HS-5 (cell line): Measurements from ENCODE around the gene RPTOR.
"Not testable (repeated sequence)": the region's sequence is repeated elsewhere in the genome, so short reads cannot be mapped to it uniquely, and the experiment has no call there.

ENCODE experiments used
- DNase-seq: peaks from one replicate; pipeline ENCODE4 v3.0.0-alpha.2; 2012; ENCODE audit warnings: low read depth

RPTOR gene

DNA sequence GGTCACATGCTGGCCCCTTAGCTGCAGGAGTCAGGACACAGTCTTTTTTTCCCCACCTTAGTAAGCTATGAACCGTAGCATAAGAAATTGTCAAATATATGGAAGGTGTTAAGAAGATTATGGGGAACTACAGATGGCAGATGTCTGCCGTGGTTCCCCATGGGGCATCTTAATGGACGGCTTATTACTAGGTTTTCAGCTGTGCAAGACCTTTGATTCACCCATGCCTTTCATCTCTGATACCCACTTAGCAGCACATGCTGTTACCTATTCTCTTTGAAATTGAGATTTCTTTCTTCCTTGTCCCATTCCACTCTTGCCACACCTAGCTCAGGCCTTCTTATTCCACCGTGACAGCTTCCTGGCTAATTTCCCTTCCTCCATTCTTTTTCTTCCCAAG is 70.7 kb downstream of the RPTOR start:
- DNase-seq: no peak

DNA sequence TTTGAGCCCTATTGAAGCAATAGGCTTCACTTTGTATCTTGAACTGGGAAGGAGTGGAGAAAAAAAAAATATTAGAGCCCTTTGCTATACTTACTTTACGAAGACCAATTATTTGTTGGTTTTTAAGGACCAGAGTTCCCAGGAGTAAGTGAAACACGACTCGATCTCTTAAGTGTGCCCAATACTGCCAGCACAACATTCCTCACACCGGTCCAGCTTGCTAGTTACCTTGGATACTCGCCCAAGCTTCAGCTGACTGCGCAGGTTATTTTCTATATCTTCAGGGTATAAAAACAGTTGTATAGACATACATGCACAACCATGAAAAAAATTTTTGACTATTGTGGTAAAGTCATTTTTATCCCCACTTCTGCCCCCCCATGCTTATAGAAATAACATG is 72.1 kb downstream of the RPTOR start:
- DNase-seq: no peak

DNA sequence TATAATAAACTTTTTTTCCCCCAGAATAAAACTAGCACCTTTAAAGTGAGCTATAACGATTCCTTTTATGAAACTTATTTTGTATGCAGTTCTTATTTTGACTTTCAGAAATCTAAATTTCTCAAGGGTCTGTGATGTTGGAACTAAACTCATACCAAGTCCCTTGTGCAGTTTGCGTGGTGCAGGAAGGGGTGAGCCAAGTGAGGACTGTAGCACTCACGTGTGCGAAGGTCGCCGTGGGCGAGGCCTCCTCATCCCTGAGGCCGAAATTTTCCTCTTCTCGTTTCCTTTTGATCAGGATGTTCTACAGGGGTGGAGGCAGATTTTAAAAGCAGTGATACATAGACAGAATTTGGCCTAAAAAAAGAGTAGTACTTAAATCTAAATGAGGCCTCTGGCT is 73.7 kb downstream of the RPTOR start:
- DNase-seq: no peak

GRCh38 chr17:80619535-80620235 is 75.0 kb downstream of the RPTOR start:
- DNase-seq: peak; percentile 23

GRCh38 chr17:80621335-80621996 is 76.8 kb downstream of the RPTOR start:
- DNase-seq: no peak

DNA sequence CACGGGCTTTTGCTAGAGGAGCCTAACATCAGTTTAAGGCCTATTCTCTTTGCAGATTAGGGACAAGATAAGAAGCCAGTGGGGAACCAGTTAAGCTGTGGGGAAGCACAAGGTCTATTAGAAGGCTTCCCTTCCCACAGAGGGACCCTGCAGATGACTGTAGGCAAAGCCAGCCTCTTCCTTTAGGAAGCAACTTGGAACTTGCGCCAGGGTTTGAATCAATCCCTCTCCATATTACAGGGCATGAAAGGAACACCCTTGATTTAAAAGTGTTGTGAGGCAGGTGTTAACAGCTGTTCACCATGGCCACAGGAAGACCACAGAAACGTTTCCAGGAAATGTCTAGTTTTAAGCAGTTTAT is 77.3 kb downstream of the RPTOR start:
- no peak for DNase-seq

DNA sequence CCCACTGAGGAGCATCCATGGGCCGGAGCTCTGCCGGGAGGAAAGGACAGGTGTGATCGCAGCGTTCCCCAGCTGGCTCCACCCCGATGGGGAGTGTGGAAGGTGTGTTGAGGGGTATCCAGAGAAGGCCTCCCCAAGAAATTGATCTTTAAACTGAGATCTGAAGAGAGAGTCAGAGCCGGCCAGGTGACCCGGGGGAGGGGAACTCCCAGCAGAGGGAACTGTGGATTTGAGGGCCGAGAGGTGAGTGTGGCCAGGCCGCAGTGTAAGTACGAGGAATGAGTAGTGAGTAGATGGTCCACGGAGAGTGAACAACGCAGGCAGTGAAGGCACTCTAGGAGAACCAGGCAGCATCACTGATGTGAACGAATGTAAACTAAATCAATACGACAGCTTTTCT is 80.2 kb downstream of the RPTOR start:
- no peak for DNase-seq

DNA sequence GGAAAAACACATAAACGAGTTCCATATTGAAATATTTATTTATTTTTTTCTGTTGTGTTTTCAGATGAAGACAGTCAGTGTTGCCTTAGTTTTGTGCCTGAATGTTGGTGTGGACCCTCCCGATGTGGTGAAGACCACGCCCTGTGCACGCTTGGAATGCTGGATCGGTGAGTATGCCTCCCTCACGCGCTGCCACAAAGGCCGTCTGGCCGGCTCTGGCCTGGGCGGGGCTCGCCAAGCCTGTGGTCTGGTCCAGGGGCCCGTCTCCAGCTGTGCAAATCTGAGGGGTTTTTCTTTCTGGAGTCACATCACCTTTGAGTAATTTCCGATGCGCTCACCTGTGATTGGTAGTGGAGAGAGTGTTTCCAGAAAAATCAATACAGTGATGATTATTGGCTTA is 81.0 kb downstream of the RPTOR start:
- no peak for DNase-seq

DNA sequence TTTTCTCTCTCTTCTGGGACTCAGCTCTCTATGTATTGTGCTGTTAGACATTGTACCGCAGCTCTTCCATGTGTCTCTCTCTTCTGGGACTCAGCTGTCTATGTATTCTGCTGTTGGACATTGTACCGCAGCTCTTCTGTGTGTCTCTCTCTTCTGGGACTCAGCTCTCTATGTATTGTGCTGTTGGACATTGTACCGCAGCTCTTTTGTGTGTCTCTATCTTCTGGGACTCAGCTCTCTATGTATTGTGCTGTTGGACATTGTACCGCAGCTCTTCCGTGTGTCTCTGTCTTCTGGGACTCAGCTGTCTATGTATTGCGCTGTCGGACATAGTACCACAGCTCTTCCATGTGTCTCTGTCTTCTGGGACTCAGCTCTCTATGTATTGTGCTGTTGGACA is 84.2 kb downstream of the RPTOR start:
- DNase-seq: not testable (repeated sequence)

- DNase-seq: no peak
Measured at GRCh38 chr17:80629298-80630028, 84.8 kb downstream of the RPTOR start.

DNA sequence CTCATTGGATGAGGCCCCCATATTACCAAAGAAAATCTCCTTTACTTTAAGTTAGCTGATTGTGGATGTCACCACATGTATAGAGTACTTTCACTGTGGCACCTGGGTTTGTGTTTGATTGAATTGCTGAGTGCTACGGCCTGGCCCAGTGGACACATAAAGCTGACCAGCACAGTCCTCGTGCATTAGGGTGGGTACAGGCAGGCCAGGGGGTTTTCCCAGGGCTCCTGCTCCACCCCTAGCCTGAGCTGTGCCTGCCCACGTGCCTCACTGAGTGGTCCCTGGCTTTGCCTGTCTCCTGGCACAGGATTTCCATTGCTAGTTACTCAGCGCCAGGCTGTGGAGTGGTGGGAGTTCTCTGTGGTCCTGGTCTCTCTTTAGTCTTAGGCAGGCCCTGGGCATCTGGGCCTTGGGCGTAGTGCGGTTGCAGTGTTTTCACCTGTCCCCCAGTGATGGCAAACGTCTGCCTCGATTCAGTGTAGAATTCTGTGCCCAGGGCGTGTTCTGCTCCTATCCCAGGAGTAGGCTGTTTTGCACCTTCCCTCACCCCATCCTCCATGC is 86.0 kb downstream of the RPTOR start:
- no peak for DNase-seq

- no peak for DNase-seq
Measured at GRCh38 chr17:80631142-80632045, 86.8 kb downstream of the RPTOR start.

DNA sequence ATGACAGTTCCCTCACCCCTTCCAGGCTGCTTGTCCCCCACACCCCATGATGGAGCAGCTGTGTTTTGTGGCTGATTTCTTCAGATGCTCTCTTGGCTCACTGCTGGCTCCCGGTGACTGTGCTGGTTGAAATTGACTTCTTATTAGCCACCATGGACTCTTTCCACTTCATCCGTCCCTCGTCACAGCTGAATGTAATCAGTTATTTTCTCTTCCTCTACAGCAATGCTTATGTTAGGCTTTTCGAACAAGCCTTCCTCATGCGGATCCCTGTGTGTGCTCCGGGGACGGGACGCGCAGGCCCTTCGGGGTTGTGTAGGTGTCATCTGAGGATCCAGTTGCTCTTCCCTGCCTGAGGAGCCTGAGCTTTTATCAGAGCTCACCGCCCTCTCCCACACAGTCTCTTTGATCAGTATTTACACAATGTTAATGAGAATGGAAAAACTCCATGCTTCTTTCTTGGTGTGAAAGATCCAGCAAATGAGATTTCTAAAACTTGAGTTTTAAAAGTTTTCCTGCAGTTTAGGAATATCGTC is 87.5 kb downstream of the RPTOR start:
- DNase-seq: no peak

- DNase-seq: no peak
Measured at GRCh38 chr17:80633207-80633606, 88.6 kb downstream of the RPTOR start.

DNA sequence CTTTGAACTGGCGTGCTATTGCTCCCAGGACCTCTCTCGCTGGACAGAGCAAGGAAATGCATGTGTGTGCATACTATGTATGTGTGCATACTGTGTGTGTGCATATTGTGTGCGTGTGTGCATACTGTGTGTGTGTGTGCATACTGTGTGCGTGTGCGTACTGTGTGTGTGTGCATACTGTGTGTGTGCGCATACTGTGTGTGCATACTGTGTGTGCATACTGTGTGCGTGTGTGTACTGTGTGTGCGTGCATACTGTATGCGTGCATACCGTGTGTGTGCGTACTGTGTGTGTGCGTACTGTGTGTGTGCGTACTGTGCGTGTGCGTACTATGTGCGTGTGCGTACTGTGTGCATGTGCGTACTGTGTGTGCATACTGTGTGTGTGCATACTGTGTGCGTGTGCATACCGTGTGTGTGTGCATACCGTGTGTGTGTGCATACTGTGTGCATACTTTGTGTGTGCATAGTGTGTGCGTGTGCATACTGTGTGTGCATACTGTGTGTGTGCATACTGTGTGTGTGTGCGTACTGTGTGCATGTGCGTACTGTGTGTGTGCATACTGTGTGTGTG is 89.4 kb downstream of the RPTOR start:
- no peak for DNase-seq

DNA sequence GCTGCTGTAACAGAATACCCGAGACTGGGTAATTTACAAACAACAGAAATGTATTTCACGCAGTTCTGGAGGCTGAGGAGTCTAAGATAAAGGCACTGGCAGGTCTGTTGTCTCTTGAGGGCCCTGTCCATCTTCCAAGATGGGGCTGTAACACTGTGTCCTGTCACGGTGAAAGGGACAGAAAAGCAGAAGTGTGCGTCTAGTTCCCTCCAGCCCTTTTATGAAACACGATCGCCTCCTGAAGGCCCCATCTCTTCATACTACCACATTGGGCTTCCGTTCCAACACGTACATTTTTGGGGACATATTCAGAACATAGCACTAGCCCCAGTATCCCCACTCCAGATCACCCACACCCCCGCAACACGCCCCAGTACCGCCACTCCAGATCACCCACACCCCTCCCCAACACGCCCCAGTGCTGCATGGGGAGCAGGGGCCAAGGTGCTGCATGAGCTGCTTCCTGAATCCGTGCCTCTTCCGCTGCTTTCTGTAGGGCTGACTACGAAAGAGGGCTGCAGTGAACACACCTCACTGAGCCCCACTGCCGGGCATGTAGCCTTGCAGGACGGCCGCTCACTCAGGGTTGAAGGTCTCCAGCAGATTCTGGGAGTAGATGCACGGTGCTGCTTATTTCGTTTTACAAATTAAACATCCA is 91.9 kb downstream of the RPTOR start:
- no peak for DNase-seq

- DNase-seq: no peak
Measured at GRCh38 chr17:80637048-80637781, 92.6 kb downstream of the RPTOR start.

DNA sequence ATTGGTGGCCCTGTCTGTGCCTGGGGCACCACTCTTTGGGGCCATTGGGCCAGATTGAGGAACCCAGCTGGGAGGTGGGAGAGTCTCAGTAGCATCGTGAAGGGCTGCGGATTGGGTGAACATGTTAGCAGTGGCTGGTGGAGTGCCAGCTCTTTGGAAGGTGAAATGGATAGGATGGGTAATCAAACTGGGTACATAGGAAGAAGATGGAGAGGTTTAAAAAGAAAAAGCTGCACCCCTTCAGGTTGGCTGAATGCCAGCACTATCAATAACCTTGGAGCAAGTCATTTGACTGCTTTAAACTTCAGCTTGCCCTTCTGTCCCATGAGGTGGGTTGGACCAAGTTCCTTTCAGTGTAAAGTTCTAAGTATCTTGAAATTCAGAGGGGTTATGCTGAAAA is 95.0 kb downstream of the RPTOR start:
- DNase-seq: no peak

GRCh38 chr17:80640366-80641084 is 95.9 kb downstream of the RPTOR start:
- no peak for DNase-seq
